MCF 10A (cell line): Measurements from ENCODE around the gene MMP2. TPM values are rescaled to one million over a fixed set of nuclear protein-coding genes. Genes with fewer than 3 reads are reported as not detected.
A peak's percentile ranks its signal among the peaks of the same experiment; 100 is the strongest.

ENCODE experiments used
- BruUV-seq: library from RNA; stranded (reverse); fragments of 400-500 nt; replicated peaks from 2 replicates; lab custom pipeline; 2021; lab: Mats Ljungman, UMichigan
- CTCF ChIA-PET: fragments of 300-600 bp; sonication (Branson Sonifier 250); formaldehyde crosslinking; extraction: SDS; loops from one replicate; lab custom pipeline; 2021; ENCODE audit warnings: antibody characterized with exemption, inconsistent platforms; lab: Yijun Ruan, JAX
- POLR2A ChIA-PET: fragments of 300-600, 350-650 bp; sonication (Branson Sonifier 250); formaldehyde crosslinking; extraction: SDS; loops from one replicate; lab custom pipeline; 2020; ENCODE audit warnings: antibody characterized with exemption, inconsistent platforms; lab: Yijun Ruan, JAX
- DNase-seq: peaks from one replicate; pipeline ENCODE4 v3.0.0-alpha.2; 2018; ENCODE audit not compliant: unreplicated experiment
- H3K27ac Mint-ChIP-seq: one replicate; pipeline ENCODE4 v1.8.0; 2022; ENCODE audit warnings: mild to moderate bottlenecking, low read depth, mixed read lengths; ENCODE audit not compliant: unreplicated experiment
- H3K27me3 Mint-ChIP-seq: one replicate; pipeline ENCODE4 v1.8.0; 2022; ENCODE audit warnings: mixed read lengths; ENCODE audit not compliant: insufficient read depth, unreplicated experiment
- H3K36me3 Mint-ChIP-seq: one replicate; pipeline ENCODE4 v1.8.0; 2022; ENCODE audit warnings: mild to moderate bottlenecking, moderate library complexity, mixed read lengths; ENCODE audit not compliant: insufficient read depth, unreplicated experiment
- H3K4me1 Mint-ChIP-seq: one replicate; pipeline ENCODE4 v1.8.0; 2022; ENCODE audit warnings: mixed read lengths; ENCODE audit not compliant: insufficient read depth, unreplicated experiment
- H3K4me3 Mint-ChIP-seq: one replicate; pipeline ENCODE4 v1.8.0; 2022; ENCODE audit warnings: mild to moderate bottlenecking, moderate library complexity, mixed read lengths; ENCODE audit not compliant: unreplicated experiment
- H3K9me3 Mint-ChIP-seq: one replicate; pipeline ENCODE4 v1.8.0; 2022; ENCODE audit warnings: mixed read lengths; ENCODE audit not compliant: unreplicated experiment
- CTCF ChIP-seq: fragments of 200-600 bp; IDR thresholded peaks from one replicate; pipeline ENCODE4 v1.8.0; 2022; ENCODE audit warnings: antibody characterized with exemption, mild to moderate bottlenecking; ENCODE audit not compliant: unreplicated experiment
- intact Hi-C: fragments of 100-400 bp; cut with micrococcal nuclease; formaldehyde crosslinking; loops from 2 replicates; pipeline ENCODE4 v1.14.1; 2022
- total RNA-seq: library from RNA; stranded (reverse); gene quantifications from 2 replicates; pipeline ENCODE4 v1.2.3, GENCODE V29; 2022

The MMP2 gene
- total RNA-seq, 1 experiment from 2014 or later, result 3.7 TPM

DNA sequence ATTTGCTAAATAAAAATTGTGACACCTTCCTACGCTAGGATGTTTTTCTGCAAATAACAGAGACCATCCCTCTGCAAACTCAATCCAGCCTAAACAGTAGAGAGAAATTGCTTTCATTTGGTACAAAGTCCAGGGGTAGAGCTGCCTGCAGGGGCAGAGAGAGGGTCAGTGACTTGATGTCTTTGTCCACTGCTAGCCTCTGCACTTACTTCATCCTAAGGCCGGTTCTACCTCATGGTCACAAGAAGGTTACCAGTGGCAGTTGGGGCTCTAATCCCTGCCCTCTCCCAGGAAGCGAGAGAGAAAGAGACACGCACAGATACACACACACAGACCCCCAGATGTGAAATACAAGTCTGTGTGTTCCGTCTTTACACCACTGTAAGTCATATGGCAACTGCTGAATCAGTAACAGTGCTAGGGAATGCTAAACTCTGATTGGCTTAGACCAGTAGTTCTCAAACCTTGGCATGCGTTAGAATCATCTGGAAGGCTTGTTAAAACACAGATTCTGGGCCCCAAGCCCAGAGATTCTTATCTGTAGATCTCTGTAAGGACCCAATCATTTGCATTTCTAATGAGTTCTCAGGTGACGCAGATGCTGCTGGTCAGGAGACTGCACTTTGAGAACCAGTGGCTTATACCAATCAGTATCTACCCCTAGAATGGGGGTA, 16.8 kb downstream of the MMP2 start:
- CTCF ChIA-PET, result interaction anchor here (0.5 to 7.1 kb wide), 21 partner anchors 9 to 361 kb away, joined by 3 to 80 read pairs (median 4); no protein-coding TSS in a partner anchor

DNA sequence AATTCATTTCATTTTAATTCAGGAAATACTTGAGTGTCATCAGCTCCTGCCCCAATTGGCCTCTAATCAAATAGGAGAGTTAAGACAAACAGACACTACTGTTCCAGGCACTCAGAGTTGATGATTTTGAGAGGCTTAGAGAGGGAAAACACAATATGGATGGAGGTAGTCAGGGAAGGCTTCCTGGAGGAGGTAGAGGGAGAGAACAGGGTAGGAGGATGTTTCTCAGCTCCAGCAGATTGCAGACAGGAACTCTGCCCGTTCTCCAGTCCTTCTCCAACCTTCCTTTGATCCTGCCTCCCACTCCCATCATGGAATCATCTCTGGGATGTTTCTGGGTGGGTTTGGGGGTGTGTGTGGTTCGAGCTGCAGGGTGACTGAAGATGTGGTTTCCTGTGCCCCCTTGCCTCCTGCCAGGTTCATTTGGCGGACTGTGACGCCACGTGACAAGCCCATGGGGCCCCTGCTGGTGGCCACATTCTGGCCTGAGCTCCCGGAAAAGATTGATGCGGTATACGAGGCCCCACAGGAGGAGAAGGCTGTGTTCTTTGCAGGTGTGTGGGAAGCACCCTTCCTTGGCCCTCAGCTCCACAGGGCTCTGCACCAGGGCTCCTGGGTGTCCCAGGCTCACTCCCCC, 17.6 kb downstream of the MMP2 start:
- Mint-ChIP-seq H3K4me1 (peaks cover 40% of the 10 kb centered on the region), H3K4me3 (no peak overlapping the region), H3K36me3 (no peaks in the 10 kb centered on the region), H3K9me3 (no peaks in the 10 kb centered on the region), H3K27ac (no peak overlapping the region), H3K27me3 (no peaks in the 10 kb centered on the region)
- ChIA-PET CTCF (interaction anchor here (0.8 to 1.7 kb wide), 8 partner anchors 13 to 346 kb away, joined by 3 to 6 read pairs (median 4); no protein-coding TSS in a partner anchor), POLR2A (no interaction called here)
- intact Hi-C loops, result no loop called here
- no peak for DNase-seq
- no TSS peak for BruUV-seq
- no peak for TF ChIP-seq CTCF

More for the DNA sequence above, 16.8 kb downstream of the MMP2 start:
- POLR2A ChIA-PET, result interaction anchor here (0.6 to 1.0 kb wide), 3 partner anchors 10 to 25 kb away, joined by 3 read pairs; no protein-coding TSS in a partner anchor
- H3K27me3 Mint-ChIP-seq, result no peaks in the 10 kb centered on the region
- no peaks in the 10 kb centered on the region for H3K36me3 Mint-ChIP-seq
- no peak overlapping the region for H3K27ac Mint-ChIP-seq
- BruUV-seq, result no TSS peak
- H3K4me1 Mint-ChIP-seq, result peaks cover 35% of the 10 kb centered on the region
- H3K9me3 Mint-ChIP-seq, result no peaks in the 10 kb centered on the region
- no peak for TF ChIP-seq CTCF
- intact Hi-C loops, result loop anchor here (1.0 to 2.0 kb wide), 3 partner anchors 31 to 208 kb away; no protein-coding TSS in a partner anchor
- peak; percentile 65 for DNase-seq
- H3K4me3 Mint-ChIP-seq, result no peak overlapping the region

GRCh38 chr16:55497558-55497957, 18.6 kb downstream of the MMP2 start:
- ChIA-PET CTCF (interaction anchor here (1.7 kb wide), 1 partner anchor 205 kb away, joined by 5 read pairs; no protein-coding TSS in a partner anchor), POLR2A (no interaction called here)
- no peak overlapping the region for H3K27ac Mint-ChIP-seq
- no peaks in the 10 kb centered on the region for H3K36me3 Mint-ChIP-seq
- no peak for TF ChIP-seq CTCF
- H3K4me1 Mint-ChIP-seq, result peaks cover 39% of the 10 kb centered on the region
- H3K9me3 Mint-ChIP-seq, result no peaks in the 10 kb centered on the region
- no TSS peak for BruUV-seq
- no peak overlapping the region for H3K4me3 Mint-ChIP-seq
- H3K27me3 Mint-ChIP-seq, result no peaks in the 10 kb centered on the region
- DNase-seq, result no peak
- intact Hi-C loops, result no loop called here

- ChIA-PET POLR2A (no interaction called here), CTCF (interaction anchor here (1.0 kb wide), 1 partner anchor 34 kb away, joined by 3 read pairs; no protein-coding TSS in a partner anchor)
- intact Hi-C loops, result no loop called here
- Mint-ChIP-seq H3K36me3 (no peaks in the 10 kb centered on the region), H3K4me1 (peaks cover 39% of the 10 kb centered on the region), H3K4me3 (no peak overlapping the region), H3K27me3 (no peaks in the 10 kb centered on the region), H3K9me3 (no peaks in the 10 kb centered on the region), H3K27ac (no peak overlapping the region)
- DNase-seq, result no peak
- TF ChIP-seq CTCF, result no peak
- no TSS peak for BruUV-seq
Observed at GRCh38 chr16:55498101-55498500, 19.1 kb downstream of the MMP2 start.
